BE2C (cell line): ENCODE data around the gene ADCY7.

ENCODE experiments used
- DNase-seq: peaks from one replicate; pipeline ENCODE4 v3.0.0-alpha.2; 2020
- H3K27me3 ChIP-seq: fragments of 250-450 bp; sonication (Bioruptor Pico); 2 replicates; pipeline ENCODE4 v1.5.1; 2020; ENCODE audit warnings: mild to moderate bottlenecking
- H3K36me3 ChIP-seq: fragments of 250-450 bp; sonication (Bioruptor Pico); 2 replicates; pipeline ENCODE4 v1.5.1; 2020; ENCODE audit warnings: mild to moderate bottlenecking
- H3K4me1 ChIP-seq: fragments of 250-450 bp; sonication (Bioruptor Pico); 2 replicates; pipeline ENCODE4 v1.5.1; 2020
- H3K4me3 ChIP-seq: 2 replicates; pipeline ENCODE4 v1.5.1; 2011; ENCODE audit warnings: low read depth, low read length
- H3K9me3 ChIP-seq: fragments of 250-450 bp; sonication (Bioruptor Pico); 2 replicates; pipeline ENCODE4 v1.5.1; 2020
- CTCF ChIP-seq: IDR thresholded peaks from 2 replicates; pipeline ENCODE4 v1.5.1; 2012; ENCODE audit warnings: mild to moderate bottlenecking, low read depth, low read length

Gene ADCY7

GRCh38 chr16:50365791-50366575 lies 99.6 kb downstream of the ADCY7 start:
- Histone ChIP-seq H3K4me1 (peaks cover 5% of the 10 kb centered on the region; the same call in 1 of the 2 replicates), H3K27me3 (no peaks in the 10 kb centered on the region), H3K9me3 (no peaks in the 10 kb centered on the region), H3K4me3 (no peak overlapping the region), H3K36me3 (peaks cover 42% of the 10 kb centered on the region)
- TF ChIP-seq CTCF: no peak
- DNase-seq: no peak
